NB4 (cell line): ENCODE data around the gene SP2.

ENCODE experiments used
- DNase-seq: peaks from one replicate; pipeline ENCODE4 v3.0.0; 2010; ENCODE audit warnings: low read depth
- H3K4me3 ChIP-seq: one replicate; pipeline ENCODE4 v1.5.1; 2011; ENCODE audit warnings: mild to moderate bottlenecking, low read depth, low read length, moderate library complexity
- MAX ChIP-seq: IDR thresholded peaks from 2 replicates; pipeline ENCODE4 v1.6.1; 2011; ENCODE audit warnings: low read depth, low read length
- MYC ChIP-seq: IDR thresholded peaks from 2 replicates; pipeline ENCODE4 v1.6.1; 2011; ENCODE audit warnings: low read depth, low read length
- POLR2A ChIP-seq: IDR thresholded peaks from 2 replicates; pipeline ENCODE4 v1.6.1; 2011; ENCODE audit warnings: mild to moderate bottlenecking; ENCODE audit not compliant: insufficient read length; ENCODE audit errors: extremely low read depth
- TF ChIP-seq, protein P1 (sequence below): IDR thresholded peaks from one replicate; pipeline ENCODE4 v1.5.1; 2012; ENCODE audit warnings: low read depth, low read length

SP2 gene

DNA sequence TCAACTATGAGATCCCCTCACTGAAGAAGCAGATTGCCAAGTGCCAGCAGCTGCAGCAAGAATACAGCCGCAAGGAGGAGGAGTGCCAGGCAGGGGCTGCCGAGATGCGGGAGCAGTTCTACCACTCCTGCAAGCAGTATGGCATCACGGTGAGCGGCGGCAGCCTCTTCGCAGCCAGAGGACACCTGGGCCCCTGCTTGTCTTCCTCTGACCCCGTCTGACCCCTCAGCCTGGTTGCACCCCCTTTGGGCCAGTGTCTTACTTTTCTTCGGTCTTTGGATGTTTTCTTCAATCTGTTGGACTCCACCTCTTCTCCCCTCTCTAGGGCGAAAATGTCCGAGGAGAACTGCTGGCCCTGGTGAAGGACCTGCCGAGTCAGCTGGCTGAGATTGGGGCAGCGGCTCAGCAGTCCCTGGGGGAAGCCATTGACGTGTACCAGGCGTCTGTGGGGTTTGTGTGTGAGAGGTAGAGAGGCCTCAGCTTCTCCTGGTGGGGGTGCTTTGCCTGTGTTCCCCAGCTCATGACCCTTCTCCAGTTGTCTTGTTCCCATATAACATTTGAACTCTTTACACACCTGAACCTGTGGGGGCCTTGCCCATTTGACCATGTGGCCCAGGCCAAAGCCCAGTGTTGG is 79.3 kb downstream of the SP2 start:
- TF ChIP-seq, protein P1, sequence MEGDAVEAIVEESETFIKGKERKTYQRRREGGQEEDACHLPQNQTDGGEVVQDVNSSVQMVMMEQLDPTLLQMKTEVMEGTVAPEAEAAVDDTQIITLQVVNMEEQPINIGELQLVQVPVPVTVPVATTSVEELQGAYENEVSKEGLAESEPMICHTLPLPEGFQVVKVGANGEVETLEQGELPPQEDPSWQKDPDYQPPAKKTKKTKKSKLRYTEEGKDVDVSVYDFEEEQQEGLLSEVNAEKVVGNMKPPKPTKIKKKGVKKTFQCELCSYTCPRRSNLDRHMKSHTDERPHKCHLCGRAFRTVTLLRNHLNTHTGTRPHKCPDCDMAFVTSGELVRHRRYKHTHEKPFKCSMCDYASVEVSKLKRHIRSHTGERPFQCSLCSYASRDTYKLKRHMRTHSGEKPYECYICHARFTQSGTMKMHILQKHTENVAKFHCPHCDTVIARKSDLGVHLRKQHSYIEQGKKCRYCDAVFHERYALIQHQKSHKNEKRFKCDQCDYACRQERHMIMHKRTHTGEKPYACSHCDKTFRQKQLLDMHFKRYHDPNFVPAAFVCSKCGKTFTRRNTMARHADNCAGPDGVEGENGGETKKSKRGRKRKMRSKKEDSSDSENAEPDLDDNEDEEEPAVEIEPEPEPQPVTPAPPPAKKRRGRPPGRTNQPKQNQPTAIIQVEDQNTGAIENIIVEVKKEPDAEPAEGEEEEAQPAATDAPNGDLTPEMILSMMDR = no peak
- no peak for TF ChIP-seq MYC
- no peak for DNase-seq
- no peak overlapping the region for H3K4me3 ChIP-seq

DNA sequence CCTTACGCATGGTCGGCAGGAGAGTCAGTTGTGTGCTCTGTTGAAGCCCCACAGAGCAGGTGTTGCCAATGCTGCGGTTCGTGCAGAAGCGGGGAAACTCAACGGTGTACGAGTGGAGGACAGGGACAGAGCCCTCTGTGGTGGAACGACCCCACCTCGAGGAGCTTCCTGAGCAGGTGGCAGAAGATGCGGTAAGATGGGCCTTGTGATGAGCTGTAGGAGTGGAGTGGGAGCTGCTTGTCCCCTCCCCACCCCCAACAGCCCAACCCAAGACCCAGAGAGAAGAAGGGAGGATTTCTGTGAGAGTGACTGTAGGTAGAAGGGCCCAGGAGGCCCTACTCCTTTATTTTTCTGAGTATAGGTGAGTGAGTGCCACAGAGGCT is 79.8 kb downstream of the SP2 start:
- DNase-seq = no peak
- TF ChIP-seq POLR2A = no peak
- TF ChIP-seq MYC = no peak
- TF ChIP-seq, protein P1 = no peak
- TF ChIP-seq MAX = no peak

GRCh38 chr17:47978324-47978723 is 82.3 kb downstream of the SP2 start:
- peak; percentile 68 for DNase-seq
- no peak overlapping the region for H3K4me3 ChIP-seq
- TF ChIP-seq MYC = no peak
- TF ChIP-seq MAX = no peak
- TF ChIP-seq POLR2A = no peak
- TF ChIP-seq, protein P1 = peak; percentile 74

More for the DNA sequence above, 79.8 kb downstream of the SP2 start:
- H3K4me3 ChIP-seq = no peak overlapping the region
